HG02852 (cell line): ENCODE measurements around the gene TFPI2.

Experiments used
- ATAC-seq: cut with Tn5 transposase; IDR thresholded peaks from one replicate; pipeline ENCODE4 v1.9.1; 2021; ENCODE audit warnings: mild to moderate bottlenecking, moderate library complexity; ENCODE audit not compliant: unreplicated experiment

TFPI2 gene

GRCh38 chr7:93910076-93910994, 19.8 kb upstream of the TFPI2 start:
- ATAC-seq: no peak

- no peak for ATAC-seq
Measured at GRCh38 chr7:93906267-93906666, 15.7 kb upstream of the TFPI2 start, which contains the start of gene GNGT1. Gene GNGT1, plus strand, starts transcription at chr7:93906567. Its CDS starts 180 bp downstream, at chr7:93906747.

DNA sequence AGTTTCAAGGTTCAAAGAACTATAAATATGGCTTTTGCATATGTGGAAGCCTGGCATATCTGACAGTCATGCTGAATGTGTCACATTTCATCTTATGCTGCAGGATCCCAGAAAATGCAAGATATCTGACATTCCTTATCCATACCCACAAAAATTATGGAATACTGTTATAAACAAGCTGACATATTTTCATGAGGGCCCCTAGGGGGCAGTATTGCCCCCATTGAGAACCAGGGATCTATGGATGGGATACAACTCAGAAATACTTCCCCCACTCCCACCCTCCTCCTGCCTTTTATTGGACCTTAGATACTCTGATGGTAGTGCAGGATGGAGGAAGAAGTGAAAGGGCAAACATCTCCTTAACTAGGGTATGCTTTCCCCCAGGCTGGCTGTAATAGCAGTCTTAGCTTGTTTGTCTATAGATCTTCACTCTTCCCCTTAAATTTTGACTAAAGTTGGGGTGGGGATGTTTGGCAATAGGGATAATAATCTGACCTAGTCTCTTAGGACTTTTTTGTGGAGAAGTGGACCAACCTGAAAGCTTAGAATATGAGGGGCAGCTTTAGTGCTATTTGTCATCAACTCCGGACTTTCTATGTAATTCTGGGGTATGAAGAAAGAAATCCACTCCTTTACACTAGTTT, 12.3 kb upstream of the TFPI2 start:
- no peak for ATAC-seq

DNA sequence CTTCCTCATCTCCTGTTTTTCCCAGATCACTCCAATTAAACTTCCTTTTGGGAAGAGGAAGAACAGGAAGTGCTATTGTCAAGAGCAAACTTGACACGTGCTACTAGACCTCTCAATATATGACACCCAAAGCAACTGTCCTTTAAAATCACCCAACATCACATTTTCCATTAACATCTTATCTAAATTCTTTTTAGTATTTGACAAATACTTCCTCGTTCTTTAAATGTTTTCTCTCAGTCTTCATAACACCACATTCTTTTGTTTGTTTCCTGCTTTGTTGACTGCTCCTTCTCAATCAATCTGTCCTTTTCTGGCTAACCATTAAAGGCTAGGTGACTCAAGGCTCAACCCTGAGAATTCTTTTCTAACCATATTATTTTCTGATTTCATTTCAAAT, 7.1 kb upstream of the TFPI2 start:
- ATAC-seq: no peak

GRCh38 chr7:93895859-93896600, 5.5 kb upstream of the TFPI2 start:
- ATAC-seq: no peak

DNA sequence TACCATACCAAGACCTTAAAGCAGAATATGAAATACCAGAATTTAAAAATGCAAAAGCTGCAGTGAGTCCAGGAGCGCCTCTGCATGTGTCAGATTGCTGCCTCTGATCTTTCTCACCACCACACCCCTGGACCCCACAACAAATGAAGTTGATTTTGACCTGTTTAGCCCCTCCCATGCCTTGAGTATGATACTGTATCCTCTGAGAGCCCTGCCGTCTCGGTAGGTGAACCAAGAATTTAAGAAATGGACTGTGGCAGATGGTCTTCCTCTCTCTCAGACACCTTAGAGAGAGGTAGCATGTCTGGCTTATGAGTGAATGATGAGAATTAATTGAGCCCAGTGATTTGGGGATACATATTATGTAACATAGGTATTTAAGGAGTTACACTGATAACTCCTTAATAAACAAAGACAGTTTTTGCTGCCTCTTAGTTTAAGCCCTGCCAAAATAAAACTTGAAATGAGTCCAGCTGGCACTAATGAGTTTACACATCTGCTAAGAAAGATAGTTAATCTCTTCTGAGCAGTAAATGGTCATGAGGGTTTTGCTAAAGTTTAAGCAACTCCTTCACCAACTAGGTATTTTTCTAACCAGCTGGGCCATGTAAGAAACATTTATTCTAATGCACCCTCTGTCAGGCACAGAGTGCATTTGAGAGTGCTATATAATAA, 4.5 kb upstream of the TFPI2 start:
- no peak for ATAC-seq

GRCh38 chr7:93894426-93894825, 3.9 kb upstream of the TFPI2 start:
- no peak for ATAC-seq

DNA sequence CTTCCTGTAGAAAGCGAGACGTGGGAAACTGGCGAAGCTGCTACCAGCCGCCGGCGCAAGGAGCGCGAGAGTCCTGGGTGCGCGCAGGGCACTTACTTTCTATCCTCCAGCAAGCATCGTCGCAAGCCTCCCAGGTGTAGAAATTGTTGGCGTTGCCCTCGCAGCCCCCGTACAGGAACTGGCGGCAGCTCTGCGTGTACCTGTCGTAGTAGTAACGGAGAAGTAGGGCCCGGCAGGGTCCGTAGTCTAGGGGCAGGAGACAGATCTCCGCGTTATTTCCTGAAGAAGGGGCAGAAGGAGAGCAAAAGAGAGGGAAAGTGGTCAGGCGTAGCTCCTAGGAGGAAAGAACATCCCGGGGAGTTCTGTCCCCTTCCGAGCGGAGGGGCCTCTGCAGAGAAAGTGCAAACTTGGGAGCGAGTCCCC, 501 bp downstream of the TFPI2 start:
- ATAC-seq: peak; percentile 41

- ATAC-seq: no peak
Measured at GRCh38 chr7:93889261-93889660, 1.3 kb downstream of the TFPI2 start.

- ATAC-seq: no peak
Measured at GRCh38 chr7:93884541-93884940, 6.0 kb downstream of the TFPI2 start.

- no peak for ATAC-seq
Measured at GRCh38 chr7:93883917-93884345, 6.6 kb downstream of the TFPI2 start.

DNA sequence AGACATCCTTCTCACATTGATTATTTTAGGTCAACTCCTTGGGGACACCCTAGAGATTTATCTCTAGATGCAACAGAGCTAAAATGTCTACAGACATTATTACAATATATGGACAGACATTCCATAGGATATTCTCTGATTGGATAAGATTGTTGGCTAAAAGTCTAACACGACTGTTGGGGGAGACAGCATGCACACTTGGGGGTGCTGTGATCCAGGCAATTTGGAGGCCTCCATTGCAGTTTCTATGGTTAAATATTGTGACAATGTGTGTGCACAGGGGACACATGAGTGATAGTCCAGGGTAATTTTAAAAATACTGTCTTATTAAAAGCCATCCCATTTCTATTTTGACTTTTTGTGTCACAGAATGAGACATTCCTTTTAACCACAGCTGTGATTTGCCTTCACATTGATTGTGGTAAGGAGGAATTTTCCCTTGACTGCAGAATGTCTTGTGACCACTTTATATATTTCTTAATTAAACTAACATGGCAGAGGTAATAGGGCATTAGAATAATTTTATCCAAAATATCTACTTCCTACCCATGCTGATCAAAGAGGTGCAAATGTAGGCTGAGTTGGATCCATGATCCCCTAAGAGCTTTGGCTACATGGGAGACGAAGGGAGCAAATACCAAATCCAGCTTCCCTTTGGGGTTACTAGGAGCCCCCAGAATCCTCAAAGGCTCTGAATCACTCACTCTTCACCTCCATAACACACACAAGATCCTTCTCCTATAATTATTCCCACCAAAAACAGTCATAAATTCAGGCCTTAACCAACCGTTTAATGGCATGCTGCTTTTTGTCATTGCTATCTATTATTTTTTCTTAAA, 7.3 kb downstream of the TFPI2 start:
- ATAC-seq: no peak

DNA sequence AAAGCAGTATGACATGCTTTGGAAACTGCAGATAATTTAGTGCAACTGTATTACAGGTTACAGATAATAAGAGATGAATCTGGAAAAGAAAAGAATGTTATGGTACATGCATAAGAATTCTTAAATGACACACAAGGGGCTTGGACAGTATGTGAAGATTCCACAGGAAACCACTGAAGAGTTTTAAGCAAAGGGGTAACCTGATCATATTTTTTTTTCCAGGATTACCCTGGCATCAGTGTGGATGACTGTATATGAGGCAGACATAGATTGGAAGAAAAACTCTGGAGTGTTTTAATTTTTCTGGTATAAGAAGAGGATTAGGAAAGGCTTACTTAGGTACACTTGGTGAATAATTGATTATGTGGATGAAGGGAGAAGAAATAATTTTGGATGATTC, 8.1 kb downstream of the TFPI2 start:
- ATAC-seq: no peak

DNA sequence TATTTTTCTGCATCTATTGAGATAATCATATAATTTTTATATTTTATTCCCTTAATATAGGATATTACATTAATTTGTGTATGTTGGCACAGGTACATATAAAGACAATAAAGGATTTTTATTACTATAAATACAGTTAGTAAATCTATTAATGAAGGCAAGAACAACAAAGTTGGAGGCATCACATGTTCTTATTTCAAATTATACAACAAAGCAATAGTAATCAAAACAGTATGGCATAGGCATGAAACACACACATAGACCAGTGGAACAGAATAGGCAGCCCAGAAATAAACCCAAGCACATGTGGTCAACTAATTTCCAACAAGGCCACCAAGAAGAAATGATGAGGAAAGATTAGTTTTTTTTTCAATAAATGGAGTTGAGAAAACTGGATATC, 11.2 kb downstream of the TFPI2 start:
- ATAC-seq: no peak

GRCh38 chr7:93877742-93878141, 12.8 kb downstream of the TFPI2 start:
- no peak for ATAC-seq

- ATAC-seq: no peak
Measured at GRCh38 chr7:93873998-93874574, 16.5 kb downstream of the TFPI2 start.

DNA sequence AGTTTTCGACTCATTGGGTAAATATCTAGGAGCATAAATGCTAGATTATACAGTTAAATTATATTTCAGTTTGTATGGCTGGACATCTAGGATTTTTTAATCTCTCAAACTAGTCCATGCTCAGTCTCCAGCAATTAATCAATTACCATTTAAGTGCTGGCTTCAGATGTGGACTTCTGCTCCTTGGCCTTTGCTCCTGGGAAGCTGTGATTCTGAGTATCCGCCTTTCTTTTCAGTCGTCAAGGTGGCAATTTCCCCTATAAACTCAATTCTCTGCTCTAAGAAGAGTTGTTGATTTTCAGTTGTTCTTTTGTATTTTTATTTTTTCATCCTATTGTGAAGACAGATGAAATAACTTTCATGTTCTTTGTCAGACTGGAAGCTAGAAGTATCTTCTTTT, 23.7 kb downstream of the TFPI2 start:
- no peak for ATAC-seq

DNA sequence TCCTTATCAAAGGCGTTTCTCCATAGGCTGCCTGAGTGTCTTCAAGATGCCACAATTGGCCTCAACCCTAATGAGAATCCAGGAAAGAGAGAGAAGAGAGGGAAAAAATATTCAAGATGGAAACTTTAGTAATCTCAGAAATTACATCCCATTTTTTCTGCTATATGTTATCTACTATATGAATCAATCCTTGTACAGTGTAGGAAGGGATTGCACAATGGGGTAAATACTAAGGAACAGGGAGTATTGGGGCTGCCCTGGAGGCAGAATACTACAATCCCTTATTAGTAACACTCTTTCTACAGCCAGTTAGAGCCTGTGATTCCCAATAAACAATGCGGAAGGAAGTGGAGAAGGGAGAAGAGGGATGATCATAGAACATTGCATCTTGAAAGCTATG, 27.9 kb downstream of the TFPI2 start:
- ATAC-seq: no peak

DNA sequence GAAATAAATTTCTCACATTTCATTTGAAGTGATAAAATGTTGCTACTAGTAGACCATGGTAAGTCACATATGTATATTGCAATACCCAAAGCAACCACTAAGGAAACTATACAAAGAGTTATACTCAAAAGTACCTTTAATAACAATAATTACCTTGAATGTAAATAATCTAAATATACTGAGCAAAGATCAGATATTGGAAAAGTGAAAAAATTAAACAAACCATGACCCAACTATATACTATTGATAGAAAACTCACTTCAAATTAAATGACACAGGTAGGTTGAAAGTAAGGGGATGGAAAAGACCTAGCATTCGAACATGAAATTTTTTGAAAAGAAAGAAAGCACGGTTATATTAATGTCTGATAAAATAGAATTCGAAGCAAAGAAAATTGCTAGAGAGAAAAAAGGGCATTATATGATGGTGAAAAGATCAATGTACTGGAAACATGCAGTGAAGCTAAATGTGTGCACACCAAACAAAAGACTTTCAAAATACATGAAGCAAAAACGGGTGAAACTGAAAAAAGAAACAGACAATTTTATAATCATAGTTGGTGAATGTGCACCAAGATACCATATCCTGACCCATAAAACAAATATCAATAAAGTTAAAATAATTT, 29.1 kb downstream of the TFPI2 start:
- ATAC-seq: no peak
